WTC11 (cell line): ENCODE results near the gene LIN9. TPM values are rescaled to one million over a fixed set of nuclear protein-coding genes. Genes with fewer than 3 reads are reported as not detected.

Experiments used
- ATAC-seq: fragments of 200-7000 bp; cut with Tn5 transposase; 2 replicates; pipeline ENCODE4 v1.10.0; 2021; ENCODE audit warnings: mild to moderate bottlenecking, moderate library complexity
- CTCF ChIA-PET: fragments of 300-600 bp; sonication (Branson Sonifier 250); formaldehyde crosslinking; loops from one replicate; lab custom pipeline; 2021; ENCODE audit warnings: antibody characterized with exemption; lab: Charles Lee
- POLR2A ChIA-PET: fragments of 350-600 bp; sonication (Branson Sonifier 250); formaldehyde crosslinking; loops from one replicate; lab custom pipeline; 2021; ENCODE audit warnings: antibody characterized with exemption; lab: Charles Lee
- DNase-seq: peaks from one replicate; pipeline ENCODE4 v3.0.0; 2021; ENCODE audit warnings: low spot score
- H3K27ac Mint-ChIP-seq: 2 replicates; pipeline ENCODE4 v1.8.0; 2021; ENCODE audit warnings: mixed read lengths
- H3K27me3 Mint-ChIP-seq: 2 replicates; pipeline ENCODE4 v1.8.0; 2021; ENCODE audit warnings: low read depth, mild to moderate bottlenecking, moderate library complexity, mixed read lengths
- H3K36me3 Mint-ChIP-seq: 2 replicates; pipeline ENCODE4 v1.8.0; 2021; ENCODE audit warnings: mixed read lengths
- H3K4me1 Mint-ChIP-seq: 2 replicates; pipeline ENCODE4 v1.8.0; 2022; ENCODE audit warnings: mixed read lengths
- H3K4me3 Mint-ChIP-seq: 2 replicates; pipeline ENCODE4 v1.8.0; 2021; ENCODE audit warnings: mild to moderate bottlenecking, moderate library complexity, mixed read lengths
- H3K9me3 Mint-ChIP-seq: 2 replicates; pipeline ENCODE4 v1.8.0; 2021; ENCODE audit warnings: mixed read lengths
- CDX4 ChIP-seq: fragments of 250-450 bp; sonication (Bioruptor Pico); IDR thresholded peaks from 2 replicates; pipeline ENCODE4 v1.9.0; 2021; ENCODE audit warnings: moderate library complexity, mild to moderate bottlenecking, inconsistent platforms, borderline replicate concordance
- EMX1 ChIP-seq: fragments of 250-450 bp; sonication (Bioruptor Pico); IDR thresholded peaks from 2 replicates; pipeline ENCODE4 v1.8.0; 2021; ENCODE audit warnings: mild to moderate bottlenecking
- ESRRA ChIP-seq: sonication (generic); formaldehyde crosslinking; IDR thresholded peaks from 2 replicates; pipeline ENCODE4 v1.8.1; 2022; ENCODE audit warnings: mild to moderate bottlenecking, missing genetic modification reagents, borderline replicate concordance
- FOXK1 ChIP-seq: sonication (generic); formaldehyde crosslinking; IDR thresholded peaks from 2 replicates; pipeline ENCODE4 v1.8.0; 2022; ENCODE audit warnings: mild to moderate bottlenecking, moderate library complexity, missing genetic modification reagents
- GABPB1 ChIP-seq: sonication (generic); formaldehyde crosslinking; IDR thresholded peaks from 2 replicates; pipeline ENCODE4 v1.8.1; 2023; ENCODE audit warnings: mild to moderate bottlenecking, missing genetic modification reagents
- HMGXB4 ChIP-seq: sonication (generic); formaldehyde crosslinking; IDR thresholded peaks from 2 replicates; pipeline ENCODE4 v1.8.1; 2023; ENCODE audit warnings: mild to moderate bottlenecking, moderate library complexity, missing genetic modification reagents
- MLX ChIP-seq: sonication (generic); formaldehyde crosslinking; IDR thresholded peaks from 2 replicates; pipeline ENCODE4 v1.8.1; 2023; ENCODE audit warnings: mild to moderate bottlenecking, missing genetic modification reagents, moderate library complexity
- NFE2L1 ChIP-seq: sonication (generic); formaldehyde crosslinking; IDR thresholded peaks from 2 replicates; pipeline ENCODE4 v1.8.1; 2023; ENCODE audit warnings: missing genetic modification reagents
- NFYB ChIP-seq: sonication (generic); formaldehyde crosslinking; conservative IDR thresholded peaks from 2 replicates; pipeline ENCODE4 v1.8.0; 2022; ENCODE audit warnings: low read depth, missing genetic modification reagents
- NR2C2 ChIP-seq: sonication (generic); formaldehyde crosslinking; IDR thresholded peaks from 2 replicates; pipeline ENCODE4 v1.8.0; 2022; ENCODE audit warnings: mild to moderate bottlenecking, missing genetic modification reagents
- NR3C1 ChIP-seq: sonication (generic); formaldehyde crosslinking; conservative IDR thresholded peaks from 2 replicates; pipeline ENCODE4 v1.8.1; 2023; ENCODE audit warnings: low read depth, mild to moderate bottlenecking, missing genetic modification reagents
- PRRX2 ChIP-seq: fragments of 250-450 bp; sonication (Bioruptor Pico); IDR thresholded peaks from 2 replicates; pipeline ENCODE4 v1.8.0; 2021; ENCODE audit warnings: mild to moderate bottlenecking
- SMAD3 ChIP-seq: sonication (generic); formaldehyde crosslinking; IDR thresholded peaks from 2 replicates; pipeline ENCODE4 v1.8.0; 2022; ENCODE audit warnings: missing genetic modification reagents, mild to moderate bottlenecking, borderline replicate concordance
- SMAD4 ChIP-seq: sonication (generic); formaldehyde crosslinking; IDR thresholded peaks from 2 replicates; pipeline ENCODE4 v1.8.0; 2022; ENCODE audit warnings: mild to moderate bottlenecking, missing genetic modification reagents
- SP1 ChIP-seq: sonication (generic); formaldehyde crosslinking; conservative IDR thresholded peaks from 2 replicates; pipeline ENCODE4 v1.8.1; 2022; ENCODE audit warnings: missing genetic modification reagents
- TEAD4 ChIP-seq: sonication (generic); formaldehyde crosslinking; IDR thresholded peaks from 2 replicates; pipeline ENCODE4 v1.8.0; 2022; ENCODE audit warnings: mild to moderate bottlenecking, missing genetic modification reagents
- ZNF121 ChIP-seq: sonication (generic); formaldehyde crosslinking; IDR thresholded peaks from 2 replicates; pipeline ENCODE4 v1.8.0; 2023; ENCODE audit warnings: missing genetic modification reagents
- ZNF263 ChIP-seq: sonication (generic); formaldehyde crosslinking; IDR thresholded peaks from 2 replicates; pipeline ENCODE4 v1.8.1; 2022; ENCODE audit warnings: low read depth, mild to moderate bottlenecking, moderate library complexity, missing genetic modification reagents
- ZNF317 ChIP-seq: sonication (generic); formaldehyde crosslinking; IDR thresholded peaks from 2 replicates; pipeline ENCODE4 v1.8.1; 2023; ENCODE audit warnings: low read depth, mild to moderate bottlenecking, moderate library complexity, missing genetic modification reagents, borderline replicate concordance
- ZNF671 ChIP-seq: fragments of 250-450 bp; sonication (Bioruptor Pico); IDR thresholded peaks from 2 replicates; pipeline ENCODE4 v1.8.0; 2021; ENCODE audit warnings: mild to moderate bottlenecking
- total RNA-seq: library from RNA; stranded (reverse); gene quantifications from 3 replicates; pipeline ENCODE4 v1.2.3, GENCODE V29; 2021
- TF ChIP-seq, protein P1 (sequence below): fragments of 250-450 bp; sonication (Bioruptor Pico); IDR thresholded peaks from 2 replicates; pipeline ENCODE4 v1.8.0; 2021; ENCODE audit warnings: mild to moderate bottlenecking

The LIN9 gene
- total RNA-seq, 1 experiment from 2014 or later = 15.7 TPM

DNA sequence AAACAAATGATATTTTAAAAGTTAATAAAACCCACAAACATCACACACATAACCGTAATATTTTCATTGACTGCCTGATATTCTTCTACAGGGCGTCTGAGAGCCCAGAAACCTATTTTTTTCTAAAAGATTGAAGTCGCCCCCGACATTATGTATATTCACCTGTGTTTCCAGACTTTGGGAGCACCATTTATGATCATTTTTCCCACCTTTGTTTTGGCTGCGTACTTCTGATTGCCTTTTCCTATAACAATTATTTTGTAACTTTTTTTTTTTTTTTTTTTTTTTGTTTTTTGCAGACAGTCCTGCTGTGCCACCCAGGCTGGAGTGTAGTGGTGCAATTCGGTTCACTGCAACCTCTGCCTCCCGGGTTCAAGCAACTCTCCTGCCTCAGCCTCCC, 121.6 kb downstream of the LIN9 start:
- no peaks in the 10 kb centered on the region for H3K9me3 Mint-ChIP-seq

DNA sequence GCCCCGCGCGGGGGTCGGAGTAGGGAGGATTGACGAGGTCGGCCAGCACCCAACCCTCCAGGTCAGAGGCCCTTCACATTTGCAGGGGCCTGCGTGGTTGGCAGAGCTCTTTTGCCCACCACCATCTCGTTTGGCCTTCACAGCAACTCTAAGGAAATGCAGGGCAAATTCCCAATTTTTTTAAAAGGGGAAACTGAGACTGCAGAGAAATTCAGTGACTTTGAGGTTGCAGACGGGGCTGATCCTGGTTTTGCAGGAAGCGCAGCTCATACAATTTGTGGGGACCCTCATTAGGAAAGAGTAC, 122.0 kb downstream of the LIN9 start:
- peaks cover 7% of the 10 kb centered on the region for H3K36me3 Mint-ChIP-seq
- POLR2A ChIA-PET = no interaction called here
- DNase-seq = no peak
- H3K9me3 Mint-ChIP-seq = no peaks in the 10 kb centered on the region
- H3K27me3 Mint-ChIP-seq = no peaks in the 10 kb centered on the region
- CTCF ChIA-PET = interaction anchor here (1.0 kb wide), 2 partner anchors 10 to 61 kb away, joined by 7 to 8 read pairs; no protein-coding TSS in a partner anchor
- no peak for ATAC-seq
- TF ChIP-seq TEAD4 (CRISPR knock-in tag) (no peak), NFE2L1 (CRISPR knock-in tag) (no peak), SMAD3 (no peak), NR2C2 (CRISPR knock-in tag) (no peak), CDX4 (CRISPR knock-in tag) (no peak), FOXK1 (CRISPR knock-in tag) (no peak), SMAD4 (CRISPR knock-in tag) (no peak), NR3C1 (CRISPR knock-in tag) (no peak), GABPB1 (CRISPR knock-in tag) (no peak), NFYB (no peak), ZNF121 (CRISPR knock-in tag) (no peak), ZNF671 (CRISPR knock-in tag) (no peak), PRRX2 (no peak)
- peaks cover 23% of the 10 kb centered on the region for H3K4me1 Mint-ChIP-seq
- H3K4me3 Mint-ChIP-seq = peak overlapping the region; percentile 81
- peak overlapping the region; percentile 88 for H3K27ac Mint-ChIP-seq

More for the DNA sequence above, 121.6 kb downstream of the LIN9 start:
- peaks cover 7% of the 10 kb centered on the region for H3K36me3 Mint-ChIP-seq
- H3K27me3 Mint-ChIP-seq = no peaks in the 10 kb centered on the region
- peaks cover 21% of the 10 kb centered on the region for H3K4me1 Mint-ChIP-seq
- TF ChIP-seq ZNF317 (no peak), ZNF263 (no peak), HMGXB4 (CRISPR knock-in tag) (no peak), CDX4 (CRISPR knock-in tag) (no peak), EMX1 (no peak)
- TF ChIP-seq, protein P1, sequence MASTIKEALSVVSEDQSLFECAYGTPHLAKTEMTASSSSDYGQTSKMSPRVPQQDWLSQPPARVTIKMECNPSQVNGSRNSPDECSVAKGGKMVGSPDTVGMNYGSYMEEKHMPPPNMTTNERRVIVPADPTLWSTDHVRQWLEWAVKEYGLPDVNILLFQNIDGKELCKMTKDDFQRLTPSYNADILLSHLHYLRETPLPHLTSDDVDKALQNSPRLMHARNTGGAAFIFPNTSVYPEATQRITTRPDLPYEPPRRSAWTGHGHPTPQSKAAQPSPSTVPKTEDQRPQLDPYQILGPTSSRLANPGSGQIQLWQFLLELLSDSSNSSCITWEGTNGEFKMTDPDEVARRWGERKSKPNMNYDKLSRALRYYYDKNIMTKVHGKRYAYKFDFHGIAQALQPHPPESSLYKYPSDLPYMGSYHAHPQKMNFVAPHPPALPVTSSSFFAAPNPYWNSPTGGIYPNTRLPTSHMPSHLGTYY (CRISPR knock-in tag) = no peak
- TF ChIP-seq, all 79 proteins: peak for 0
- no peak overlapping the region for H3K27ac Mint-ChIP-seq
- H3K4me3 Mint-ChIP-seq = peak overlapping the region; percentile 81
- CTCF ChIA-PET = interaction anchor here (1.0 kb wide), 2 partner anchors 10 to 62 kb away, joined by 7 to 8 read pairs; no protein-coding TSS in a partner anchor
- ATAC-seq = no peak
- POLR2A ChIA-PET = no interaction called here
- DNase-seq = no peak

DNA sequence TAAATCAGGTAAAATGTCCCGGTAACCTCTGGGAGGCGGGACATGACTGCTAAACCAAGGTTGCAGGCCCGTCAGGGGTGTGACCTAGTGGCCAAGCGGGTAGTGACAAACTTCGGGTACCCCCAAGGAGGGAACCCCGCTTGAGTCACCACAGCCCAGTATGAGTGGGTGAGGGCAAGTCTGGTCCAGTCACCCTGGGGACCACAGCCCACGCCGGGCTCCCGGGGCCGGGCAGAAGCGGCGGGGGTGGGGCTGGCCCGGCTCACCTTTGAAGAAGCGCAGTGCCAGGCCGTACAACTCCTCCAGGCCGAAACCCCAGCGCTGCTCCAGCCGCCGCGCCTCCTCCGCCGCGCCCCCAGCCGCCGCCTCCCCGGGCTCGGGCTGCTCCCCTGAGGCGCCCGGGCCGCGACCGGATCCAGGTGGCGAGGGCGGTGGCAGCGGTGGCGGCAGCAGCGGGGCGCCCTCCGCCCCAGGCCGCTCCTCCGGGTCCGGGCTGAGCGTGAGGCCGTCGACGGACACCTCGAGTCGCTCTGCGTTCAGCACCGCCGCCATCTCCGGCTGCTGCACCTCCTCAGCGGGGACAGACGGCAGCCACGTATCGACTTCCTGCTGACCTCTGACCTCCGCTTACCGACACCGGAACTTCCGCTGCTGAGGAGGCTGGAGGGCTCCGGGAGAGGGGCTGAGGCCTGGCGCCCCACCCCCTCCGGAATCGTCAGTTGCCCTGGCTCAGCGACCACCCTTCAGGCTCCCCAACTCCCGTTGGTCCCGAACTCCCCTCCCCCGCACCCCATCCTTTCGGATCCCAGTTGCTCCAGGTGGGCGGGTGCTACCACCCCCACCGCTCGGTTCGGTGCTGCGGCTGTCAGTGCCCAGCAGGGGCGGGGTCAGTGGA, 122.6 kb downstream of the LIN9 start, which contains the start of gene ACBD3:
Gene ACBD3 (minus strand): TSS at position 618 of the 895 bp plus-strand sequence. CDS start 66 bp downstream, at position 552.
- H3K4me1 Mint-ChIP-seq = peaks cover 23% of the 10 kb centered on the region
- H3K27ac Mint-ChIP-seq = peak within 1 kb of the TSS; percentile 97
- CTCF ChIA-PET = interaction anchor here (0.5 to 7.0 kb wide), 5 partner anchors 11 to 305 kb away, joined by 3 to 40 read pairs (median 8); no protein-coding TSS in a partner anchor
- DNase-seq (peak; percentile 82), ATAC-seq (peak; percentile 93)
- no peaks in the 10 kb centered on the region for H3K27me3 Mint-ChIP-seq
- peak within 1 kb of the TSS; percentile 97 for H3K4me3 Mint-ChIP-seq
- H3K9me3 Mint-ChIP-seq = no peaks in the 10 kb centered on the region
- peaks cover 8% of the 10 kb centered on the region for H3K36me3 Mint-ChIP-seq
- POLR2A ChIA-PET = interaction anchor here (0.6 to 0.9 kb wide), 2 partner anchors 22 to 237 kb away, joined by 3 read pairs; no protein-coding TSS in a partner anchor
- TF ChIP-seq ESRRA (CRISPR knock-in tag) = peak; percentile 44
- TF ChIP-seq SP1 (CRISPR knock-in tag) = peak; percentile 73
- TF ChIP-seq MLX (CRISPR knock-in tag) = no peak
- TF ChIP-seq HMGXB4 (CRISPR knock-in tag) = peak; percentile 93; the same call in 1 of the 2 replicates
- peak; percentile 22; the same call in 1 of the 2 replicates for TF ChIP-seq ZNF263
